Activated CD4-positive, alpha-beta T cell treated with anti-CD3 and anti-CD28 coated beads for 4 hours (primary cell): ENCODE results near the gene GCLC.

Source experiments
- DNase-seq, 2 donors: peaks; one replicate each; pipeline ENCODE4 v3.0.0-alpha.2; 2020

The GCLC gene

DNA sequence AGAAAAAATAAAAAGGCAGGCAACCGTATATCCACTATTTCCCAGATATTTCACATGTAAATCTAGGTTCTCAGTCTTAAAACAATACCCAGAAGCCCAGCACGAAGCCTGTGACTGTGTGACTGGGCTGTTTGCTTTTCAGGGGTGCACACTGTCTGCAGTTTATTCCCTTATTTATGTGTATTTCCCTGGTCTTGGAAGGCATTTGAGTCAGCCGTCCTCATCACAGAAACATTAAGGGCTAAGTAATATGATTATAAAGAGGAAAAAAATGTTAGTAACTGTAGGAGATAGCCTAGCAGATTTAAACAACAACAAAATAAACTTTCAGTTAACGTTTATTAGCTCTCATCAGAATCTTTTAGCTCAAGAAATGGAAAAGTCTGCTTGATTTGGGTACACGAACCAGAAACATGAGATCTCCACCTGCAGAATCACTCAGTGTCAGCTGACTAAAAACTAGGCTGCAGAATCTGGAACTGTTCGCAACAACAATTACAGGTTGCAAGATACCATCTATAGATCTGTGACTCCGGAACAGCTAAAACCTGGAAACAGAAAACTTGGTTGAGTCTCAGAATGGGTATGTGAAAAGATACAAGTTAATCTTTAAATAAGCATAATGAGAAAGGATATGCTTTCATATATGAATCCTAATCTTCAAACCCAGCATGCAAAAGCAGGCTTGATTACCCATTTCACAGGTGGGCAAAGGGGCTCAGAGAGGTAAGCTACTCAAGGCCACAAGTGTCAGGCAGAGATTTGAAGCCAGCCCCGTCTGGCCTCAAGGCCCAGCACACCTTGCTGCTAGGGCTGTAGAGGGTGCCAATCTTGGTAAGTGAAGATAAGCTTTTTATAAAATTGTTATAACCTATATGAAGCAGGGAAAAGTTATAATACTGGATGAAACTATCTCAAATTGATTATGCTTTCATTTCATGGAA is 21.1 kb downstream of the GCLC start:
- no peak for DNase-seq

DNA sequence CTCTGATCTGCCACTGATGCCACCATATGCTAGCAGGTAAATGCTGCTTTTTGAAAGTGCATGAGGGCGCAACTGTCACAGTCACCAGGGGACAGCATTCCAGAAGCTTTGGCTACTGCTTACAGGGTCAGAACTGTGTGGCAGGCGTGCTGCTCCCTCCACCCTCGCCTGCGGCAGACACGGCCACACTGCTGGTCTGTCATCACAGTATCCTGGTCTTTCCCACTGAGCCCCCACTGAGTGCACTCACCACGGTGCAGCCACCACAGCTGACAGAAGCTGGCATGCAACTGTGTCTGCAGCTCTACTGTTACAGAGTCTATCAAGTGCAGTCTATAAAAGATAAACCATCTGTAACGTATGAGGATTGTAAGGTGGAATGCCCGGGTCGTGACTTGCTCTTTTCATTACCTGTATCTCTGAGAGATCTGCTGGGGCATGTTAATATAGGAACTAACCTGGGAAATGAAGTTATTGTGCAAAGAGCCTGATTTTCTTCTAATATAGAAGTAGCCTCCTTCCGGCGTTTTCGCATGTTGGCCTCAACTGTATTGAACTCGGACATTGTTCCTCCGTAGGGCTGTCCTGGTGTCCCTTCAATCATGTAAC is 24.5 kb downstream of the GCLC start:
- no peak for DNase-seq

DNA sequence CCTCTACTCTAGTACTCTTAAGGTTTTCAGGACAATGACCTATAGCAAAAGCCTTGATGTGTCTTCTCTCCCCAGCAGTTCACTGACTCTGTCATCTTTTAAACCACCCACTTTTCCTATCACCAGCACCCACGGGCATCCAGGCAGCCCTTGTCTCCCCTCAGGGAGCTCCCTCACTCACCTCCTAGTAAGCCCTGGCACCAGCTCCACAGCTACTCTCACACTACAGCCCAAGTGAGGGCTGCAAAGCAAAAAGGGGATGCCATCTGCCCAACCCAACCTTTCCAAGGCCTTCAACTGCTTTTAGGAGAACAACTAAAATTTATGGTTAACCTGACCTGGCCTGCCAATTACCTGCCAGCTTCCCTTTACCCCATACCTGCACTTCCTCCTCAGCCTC is 26.0 kb downstream of the GCLC start:
- no peak for DNase-seq

DNA sequence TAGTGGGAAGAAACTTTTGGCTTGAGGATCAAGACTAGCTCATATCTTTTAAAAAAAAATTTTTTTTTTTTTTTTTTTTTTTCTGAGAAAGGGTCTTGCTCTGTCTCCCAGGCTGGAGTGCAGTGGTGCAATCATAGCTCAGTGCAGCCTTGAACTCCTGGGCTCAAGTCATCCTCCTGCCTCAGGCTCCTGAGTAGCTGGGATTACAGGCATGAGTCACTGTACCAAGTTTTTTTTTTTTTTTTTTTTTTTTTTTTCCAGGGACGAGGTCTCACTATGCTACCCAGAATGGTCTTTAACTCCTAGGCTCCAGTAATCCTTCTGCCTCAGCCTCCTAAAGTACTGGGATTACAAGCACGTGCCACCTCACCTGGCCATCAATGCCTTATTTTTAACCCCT is 27.9 kb downstream of the GCLC start:
- DNase-seq = no peak

DNA sequence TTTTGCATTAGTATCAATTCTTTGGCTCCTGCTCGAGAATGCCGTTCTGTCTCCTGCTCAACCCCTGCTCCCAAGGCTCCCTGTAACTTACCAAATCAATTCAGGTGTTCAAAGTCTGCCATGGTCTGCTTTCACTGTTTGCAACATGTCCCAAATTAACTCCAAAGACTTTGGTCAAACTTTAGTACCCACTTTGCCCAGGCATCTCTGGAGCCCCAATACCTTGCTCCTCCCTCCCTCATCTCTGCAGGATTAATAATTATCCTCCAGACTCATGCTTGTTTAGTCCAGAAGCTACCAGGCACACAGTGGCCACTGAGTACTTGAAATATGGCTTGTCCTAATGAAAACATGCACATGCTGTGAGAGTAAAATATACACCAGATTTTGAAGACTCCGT is 30.2 kb downstream of the GCLC start:
- no peak for DNase-seq

DNA sequence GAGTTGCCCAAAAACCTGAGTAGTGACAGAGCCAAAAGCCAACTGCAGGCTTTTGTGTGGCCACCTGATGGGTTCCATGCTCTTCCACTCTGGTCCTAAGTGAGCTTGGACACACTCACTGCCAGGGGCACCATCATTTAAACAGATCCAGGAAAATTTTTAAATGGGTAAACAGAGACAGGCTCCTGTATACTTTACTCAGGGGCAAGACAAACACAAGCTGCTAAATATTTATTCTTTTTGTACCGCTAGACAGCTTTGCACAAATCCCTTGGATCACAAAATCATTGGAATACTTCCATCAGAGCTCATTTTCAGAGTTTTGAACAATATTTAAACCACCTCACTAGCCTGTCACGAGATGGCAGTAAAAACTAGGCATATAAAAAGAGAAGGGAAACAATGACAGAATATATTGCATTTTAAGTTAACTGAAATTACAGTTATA is 31.4 kb downstream of the GCLC start:
- no peak for DNase-seq

DNA sequence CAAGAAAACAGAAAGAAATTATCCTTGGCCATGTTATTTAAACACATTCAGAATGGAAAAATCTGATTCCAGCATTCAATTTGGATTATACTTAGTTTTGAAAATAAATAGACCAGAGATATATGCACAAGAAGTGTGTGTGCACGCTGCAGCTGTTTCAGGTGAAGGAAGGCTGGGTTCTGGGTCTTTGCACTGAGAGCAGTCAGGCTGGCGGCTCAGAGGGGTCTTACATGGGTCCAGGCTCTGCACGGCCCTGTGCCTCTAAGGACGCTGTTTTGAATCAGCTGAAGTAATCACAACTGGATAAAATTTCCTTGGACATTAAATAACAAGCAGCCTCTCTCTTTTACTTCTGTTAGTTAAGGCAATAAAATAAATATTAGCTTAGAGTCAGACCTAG is 31.8 kb downstream of the GCLC start:
- no peak for DNase-seq

DNA sequence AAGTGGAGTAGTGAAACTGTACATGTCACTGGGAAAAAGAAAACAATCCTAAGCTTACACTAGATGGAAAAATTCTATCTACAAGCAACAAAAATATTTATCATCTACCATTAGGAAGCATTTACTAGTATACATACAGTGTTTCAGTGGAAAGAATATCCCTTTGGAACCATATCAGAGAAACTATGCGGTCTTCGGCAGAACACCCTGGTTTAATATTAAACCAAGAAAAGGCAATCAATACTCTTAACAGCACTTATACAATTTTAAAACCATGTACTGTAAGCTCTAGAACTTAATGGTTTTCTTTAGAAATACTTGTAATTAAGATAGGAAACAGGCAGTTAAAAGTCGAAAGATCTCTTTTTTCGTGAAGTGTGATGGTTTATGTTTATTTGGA is 32.3 kb downstream of the GCLC start:
- DNase-seq = no peak

DNA sequence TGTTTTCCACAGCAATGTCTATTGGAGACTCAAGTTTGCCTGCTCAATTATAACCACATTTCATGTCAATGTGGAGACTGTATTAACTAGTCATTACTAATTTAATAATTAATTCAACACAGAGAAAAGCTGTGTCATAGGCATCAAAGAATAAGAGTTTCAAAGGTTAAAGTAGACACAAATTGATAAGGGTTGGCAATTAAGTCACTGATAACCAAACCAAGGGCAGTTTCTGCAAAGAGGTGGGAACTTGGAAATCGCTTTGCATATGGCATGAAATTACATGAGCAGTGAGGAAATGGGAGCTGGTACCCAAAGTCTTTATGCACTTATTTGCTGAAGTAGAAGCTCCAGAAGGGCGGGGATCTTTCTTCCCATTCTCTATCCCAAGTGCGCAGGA is 34.2 kb downstream of the GCLC start:
- DNase-seq = no peak

DNA sequence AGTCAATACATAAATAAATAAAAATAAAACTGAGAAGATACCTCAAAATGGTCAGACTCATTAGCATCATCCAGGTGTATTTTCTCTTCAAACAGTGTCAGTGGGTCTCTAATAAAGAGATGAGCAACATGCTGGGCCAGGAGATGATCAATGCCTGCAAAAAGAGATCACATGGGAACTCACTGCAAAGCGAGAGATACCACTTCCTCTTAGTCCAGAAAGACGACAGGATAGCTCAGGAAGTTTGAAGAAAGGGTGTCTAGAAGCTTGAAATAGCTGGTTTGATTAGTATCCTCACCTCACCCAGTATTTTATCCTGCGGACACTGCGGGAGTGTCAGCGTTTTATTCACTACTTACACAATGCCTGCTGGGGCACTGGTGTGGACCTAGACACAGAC is 38.0 kb downstream of the GCLC start:
- no peak for DNase-seq

DNA sequence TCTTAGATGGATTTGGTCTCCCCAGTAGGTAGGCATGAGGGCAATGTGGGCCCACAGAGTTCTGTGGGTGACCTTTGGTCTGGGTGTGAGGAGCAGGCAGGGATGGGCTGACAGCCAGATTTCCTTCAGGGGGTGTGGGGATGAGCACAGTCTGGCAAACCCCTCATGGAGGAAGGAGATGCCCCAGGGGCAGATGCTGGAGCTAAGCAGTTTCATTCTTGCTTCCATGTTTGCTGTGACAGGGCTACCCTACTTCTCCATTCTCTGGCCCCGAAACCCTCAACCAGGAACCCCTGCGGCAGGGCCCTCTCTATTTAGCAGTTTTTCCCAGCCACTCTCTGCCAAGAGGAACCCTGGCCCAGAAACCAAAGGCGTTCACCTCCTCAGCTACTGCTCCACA is 40.4 kb downstream of the GCLC start:
- DNase-seq = no peak

DNA sequence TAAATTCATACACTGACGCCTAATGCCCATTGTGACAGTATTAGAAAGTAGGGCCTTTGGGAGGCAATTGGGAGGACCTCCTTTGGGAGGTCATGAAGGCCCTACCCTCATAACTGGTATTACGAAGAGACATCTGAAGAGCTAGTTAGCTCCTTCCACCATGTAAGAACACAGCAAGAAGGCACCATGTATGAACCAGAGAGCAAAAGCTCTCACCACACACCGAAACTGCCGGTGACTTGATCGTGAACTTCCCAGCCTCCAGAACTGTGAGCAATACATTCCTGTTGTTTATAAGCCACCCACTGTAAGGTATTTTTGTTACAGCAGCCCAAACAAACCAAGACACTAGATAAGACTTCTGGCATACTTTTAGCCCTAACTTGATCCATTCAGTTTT is 41.8 kb downstream of the GCLC start:
- DNase-seq = no peak

DNA sequence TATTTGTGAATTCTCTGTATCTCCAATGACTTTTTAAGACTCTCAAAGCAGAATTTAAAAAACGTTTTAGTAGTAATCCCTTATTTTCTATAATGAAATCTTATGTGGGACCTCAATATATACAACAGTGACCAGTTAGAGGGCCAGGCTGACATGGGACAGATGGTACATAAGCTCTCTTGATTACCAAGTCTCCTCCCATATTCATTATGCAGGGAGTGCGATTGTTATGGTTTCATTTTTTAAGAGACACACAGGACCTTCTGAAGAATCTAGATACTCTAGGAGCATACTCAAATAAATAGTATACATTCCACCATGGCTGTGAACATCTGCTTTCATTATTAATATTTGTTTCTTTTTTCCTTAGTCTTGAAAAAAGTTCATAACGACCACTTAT is 43.5 kb downstream of the GCLC start:
- DNase-seq = no peak

DNA sequence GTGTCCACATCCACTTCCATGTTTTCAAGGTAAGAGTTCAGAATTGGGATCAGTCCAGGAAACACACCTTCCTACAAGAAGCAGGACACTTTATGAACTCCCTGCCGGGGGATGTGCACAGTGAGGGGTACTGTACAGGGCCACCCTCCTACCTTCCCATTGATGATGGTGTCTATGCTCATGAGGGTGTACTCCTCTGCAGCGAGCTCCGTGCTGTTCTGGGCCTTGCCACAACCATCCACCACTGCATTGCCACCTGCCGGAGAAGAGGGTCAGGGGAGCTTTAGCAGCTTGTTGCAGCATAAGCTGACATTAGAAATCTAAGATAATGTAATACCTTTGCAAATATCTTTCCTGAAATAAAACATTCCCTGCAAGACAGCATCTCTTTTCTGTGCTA is 44.8 kb downstream of the GCLC start:
- DNase-seq = no peak

DNA sequence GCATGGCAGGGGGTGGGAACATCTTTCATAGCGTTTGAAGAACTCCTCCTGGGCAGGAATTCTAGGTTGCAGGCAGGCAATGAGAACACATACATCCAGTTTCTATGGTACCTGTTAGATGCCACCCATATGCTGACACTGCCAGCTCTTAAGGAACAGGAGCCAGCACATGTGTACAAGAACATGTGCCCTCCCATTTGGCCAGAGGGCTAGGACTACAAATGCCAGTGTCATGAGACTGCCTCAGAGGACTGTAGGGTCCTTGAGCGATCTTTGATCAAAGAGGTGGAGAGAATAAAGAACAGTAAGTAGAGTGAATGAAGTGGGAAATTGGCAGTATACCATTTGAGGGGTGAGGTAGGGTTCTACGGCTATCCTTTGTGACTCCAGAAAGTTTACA is 45.8 kb downstream of the GCLC start:
- no peak for DNase-seq

DNA sequence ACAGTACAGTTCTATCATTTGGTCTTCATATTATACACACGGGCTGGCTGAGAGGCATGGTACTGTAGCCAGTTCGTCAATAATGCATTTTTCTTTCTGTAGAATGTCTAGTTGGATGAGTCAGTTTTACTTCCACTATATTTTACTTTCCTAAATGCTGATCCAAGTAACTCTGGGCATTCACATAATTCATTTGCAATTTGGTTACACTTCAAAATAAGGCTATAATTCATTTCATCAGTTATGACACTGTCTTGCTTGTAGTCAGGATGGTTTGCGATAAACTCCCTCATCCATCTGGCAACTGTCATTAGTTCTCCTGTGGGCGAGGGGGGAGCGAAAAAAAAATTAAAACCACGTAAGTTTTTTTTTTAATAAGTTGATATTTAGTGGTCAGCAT is 46.3 kb downstream of the GCLC start:
- no peak for DNase-seq

DNA sequence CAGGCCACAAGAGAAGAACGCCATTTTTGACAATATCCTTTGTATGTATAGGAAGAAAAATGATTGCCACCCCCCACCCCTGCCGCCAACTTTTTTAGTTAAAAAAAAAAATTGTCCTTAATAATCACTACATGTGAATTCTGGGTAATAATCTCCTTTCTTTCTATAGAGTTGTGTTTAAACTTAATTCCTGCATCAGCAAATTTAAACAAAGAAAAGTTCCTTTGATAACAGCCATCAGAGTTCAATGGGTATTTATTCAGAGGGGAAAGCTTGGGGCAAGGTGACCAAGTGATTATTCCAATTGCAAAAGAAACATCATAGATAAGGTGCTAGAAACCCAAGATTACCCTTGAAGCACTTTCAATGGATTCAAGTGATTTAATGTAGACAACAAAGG is 47.0 kb downstream of the GCLC start:
- DNase-seq = no peak

DNA sequence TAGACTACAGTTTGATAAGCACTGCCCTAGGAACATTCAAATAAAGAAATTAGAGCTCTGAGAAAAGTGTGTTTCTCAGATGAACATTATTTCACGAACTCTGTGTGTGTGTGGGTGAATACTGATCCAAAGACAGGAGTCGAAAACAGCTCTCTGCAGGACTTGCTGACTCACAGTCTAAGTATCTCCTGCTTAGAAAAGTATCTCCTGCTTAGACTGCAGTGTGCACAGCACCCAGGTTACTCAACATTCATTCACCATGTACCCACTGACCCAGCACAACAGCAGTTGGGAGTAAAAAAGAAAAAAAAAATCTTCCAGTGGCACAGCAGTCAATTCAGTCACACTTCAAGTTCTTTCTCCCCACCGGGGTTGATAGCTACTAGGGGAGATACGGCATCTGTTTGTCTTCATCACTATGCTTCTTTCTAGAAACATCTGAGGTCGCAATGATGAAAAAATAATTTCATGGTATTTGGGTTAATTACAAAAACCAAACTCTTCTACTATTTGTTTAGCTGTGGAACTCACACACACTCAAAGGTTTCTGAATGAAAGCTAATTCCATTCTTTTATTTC is 48.0 kb downstream of the GCLC start:
- no peak for DNase-seq

DNA sequence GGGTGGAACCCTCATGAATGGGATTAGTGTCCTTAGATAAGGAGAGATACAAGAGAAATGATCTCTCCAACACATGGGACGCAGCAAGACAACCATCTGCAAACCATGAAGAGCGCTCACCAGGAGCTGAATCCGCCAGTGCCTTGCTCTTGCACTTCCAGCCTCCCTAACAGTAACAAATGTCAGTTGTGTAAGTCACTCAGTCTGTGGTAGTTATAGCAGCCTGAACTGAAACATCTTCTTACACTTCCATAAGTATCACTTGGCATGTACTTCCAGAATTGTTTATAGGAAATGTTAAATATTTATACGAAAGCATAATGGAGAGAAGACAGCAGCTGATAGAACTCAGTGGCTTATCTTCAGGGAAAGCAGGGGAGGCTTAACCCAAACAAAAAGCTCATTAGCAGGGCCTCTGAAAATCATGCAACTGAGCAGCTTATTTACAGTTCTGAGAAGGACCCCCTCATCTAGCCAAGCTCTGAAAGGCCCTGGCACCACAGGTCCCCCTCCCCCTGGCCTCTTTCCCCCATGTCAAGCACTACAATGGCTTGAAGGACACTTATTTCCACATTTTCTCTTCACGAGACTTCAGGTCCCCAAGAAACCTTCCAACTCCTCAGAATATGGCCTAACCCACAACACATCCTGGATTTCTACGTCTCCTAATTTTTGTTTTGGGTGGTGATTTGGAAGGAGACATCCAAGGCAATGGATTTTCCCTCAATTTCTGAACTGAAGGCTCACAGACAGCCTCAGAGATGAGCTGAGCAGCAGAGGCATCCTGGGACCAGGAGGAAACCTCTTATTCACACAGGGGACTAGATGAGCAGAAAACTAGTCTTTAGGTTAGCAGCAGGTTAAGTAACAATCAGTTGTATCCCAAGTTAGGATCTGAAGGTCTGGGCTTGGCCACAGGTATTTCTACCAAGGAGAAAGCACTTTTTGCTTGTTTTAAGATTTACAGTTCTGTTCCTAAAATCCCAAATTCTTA is 49.1 kb downstream of the GCLC start:
- DNase-seq = no peak

DNA sequence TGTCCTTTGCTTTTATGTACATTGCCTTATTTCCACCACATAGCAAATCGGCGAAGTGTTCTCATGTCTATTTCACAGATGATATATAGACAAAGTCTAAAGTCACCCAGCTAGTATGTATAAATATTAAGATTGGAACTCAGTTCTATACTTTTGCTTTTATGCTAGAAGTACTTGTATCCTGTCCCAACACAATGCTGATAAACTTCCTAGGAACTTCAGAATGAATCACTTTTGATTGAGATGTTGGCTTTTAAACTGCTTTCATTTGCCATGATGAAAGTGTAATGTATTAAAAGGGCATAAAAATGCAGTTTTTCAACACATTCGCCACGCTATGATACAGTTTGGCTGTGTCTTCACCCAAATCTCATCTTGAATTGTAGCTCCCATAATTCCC is 50.8 kb downstream of the GCLC start:
- no peak for DNase-seq

DNA sequence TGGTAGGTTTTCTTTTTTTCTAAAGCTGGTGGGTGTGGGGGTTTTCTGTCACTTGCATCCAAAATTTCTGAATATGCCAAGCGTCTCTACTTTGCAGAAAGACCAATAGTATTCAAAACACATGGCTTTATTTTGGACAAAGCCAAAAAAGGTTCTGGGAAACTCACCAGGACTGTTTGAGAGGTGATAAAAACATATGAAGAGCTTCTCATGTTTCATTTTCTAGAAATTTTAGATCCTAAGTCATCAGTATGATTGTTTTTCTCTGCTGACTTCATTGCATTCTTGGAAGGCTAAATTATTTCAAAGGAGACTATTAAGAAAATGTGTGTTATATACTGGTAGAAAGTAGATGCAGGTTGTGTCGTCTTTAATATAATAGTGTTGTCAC is 51.3 kb downstream of the GCLC start:
- DNase-seq = no peak

DNA sequence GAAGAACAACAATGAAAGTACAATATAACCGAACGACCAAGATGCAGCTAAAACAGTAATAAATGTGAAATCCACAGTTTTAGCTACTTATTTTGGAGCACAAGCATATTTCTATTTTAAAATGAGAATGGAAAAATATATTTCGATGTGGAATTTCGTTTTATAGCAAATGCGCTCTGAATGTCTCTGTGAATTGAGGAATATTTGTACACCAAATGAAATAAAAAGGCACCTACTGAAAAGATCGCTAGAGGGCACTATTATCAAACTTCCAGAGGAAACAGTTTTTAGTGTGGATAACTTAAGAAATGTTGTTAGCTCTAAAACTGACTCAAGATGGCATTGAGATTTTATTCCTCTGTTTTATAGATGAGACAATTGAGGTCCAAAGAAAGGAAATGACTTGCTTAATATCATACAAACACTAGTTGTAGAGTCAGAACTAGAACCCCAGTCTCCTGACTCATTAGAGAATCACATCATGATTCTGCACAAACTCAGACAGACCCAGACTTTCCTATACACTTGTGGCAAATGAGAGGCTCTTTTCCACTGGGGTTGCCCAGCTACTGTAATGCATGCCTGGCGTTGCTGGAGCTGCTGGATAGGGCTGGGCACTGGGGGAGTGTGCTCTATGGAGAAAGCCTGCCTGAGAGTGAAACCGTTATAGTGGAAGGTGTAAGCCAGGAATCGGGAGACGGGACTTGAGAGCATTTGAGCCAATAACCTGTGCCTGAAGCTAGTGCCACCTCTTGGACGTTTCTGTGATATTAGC is 51.9 kb downstream of the GCLC start:
- DNase-seq = no peak
